Erythroblast (primary cell): ENCODE data around the gene TMEM259.

Experiments used
- DNase-seq, 2 experiments: peaks; one replicate each; lab custom pipeline; 2025; lab: John Stamatoyannopoulos, UW
- GATA1 ChIP-seq: IDR thresholded peaks from 2 replicates; pipeline ENCODE4 v1.6.1; 2011; ENCODE audit warnings: low read depth, mild to moderate bottlenecking, control low read depth, low read length, moderate library complexity
- POLR2A ChIP-seq: IDR thresholded peaks from 2 replicates; pipeline ENCODE4 v1.6.1; 2011; ENCODE audit warnings: mild to moderate bottlenecking, low read length

TMEM259 gene

GRCh38 chr19:976476-976875 is 44.4 kb downstream of the TMEM259 start:
- no peak for TF ChIP-seq GATA1
- TF ChIP-seq POLR2A: no peak
- DNase-seq: no peak

- DNase-seq: no peak
- TF ChIP-seq POLR2A (no peak), GATA1 (no peak)
Measured at GRCh38 chr19:974564-975257, 46.2 kb downstream of the TMEM259 start.

DNA sequence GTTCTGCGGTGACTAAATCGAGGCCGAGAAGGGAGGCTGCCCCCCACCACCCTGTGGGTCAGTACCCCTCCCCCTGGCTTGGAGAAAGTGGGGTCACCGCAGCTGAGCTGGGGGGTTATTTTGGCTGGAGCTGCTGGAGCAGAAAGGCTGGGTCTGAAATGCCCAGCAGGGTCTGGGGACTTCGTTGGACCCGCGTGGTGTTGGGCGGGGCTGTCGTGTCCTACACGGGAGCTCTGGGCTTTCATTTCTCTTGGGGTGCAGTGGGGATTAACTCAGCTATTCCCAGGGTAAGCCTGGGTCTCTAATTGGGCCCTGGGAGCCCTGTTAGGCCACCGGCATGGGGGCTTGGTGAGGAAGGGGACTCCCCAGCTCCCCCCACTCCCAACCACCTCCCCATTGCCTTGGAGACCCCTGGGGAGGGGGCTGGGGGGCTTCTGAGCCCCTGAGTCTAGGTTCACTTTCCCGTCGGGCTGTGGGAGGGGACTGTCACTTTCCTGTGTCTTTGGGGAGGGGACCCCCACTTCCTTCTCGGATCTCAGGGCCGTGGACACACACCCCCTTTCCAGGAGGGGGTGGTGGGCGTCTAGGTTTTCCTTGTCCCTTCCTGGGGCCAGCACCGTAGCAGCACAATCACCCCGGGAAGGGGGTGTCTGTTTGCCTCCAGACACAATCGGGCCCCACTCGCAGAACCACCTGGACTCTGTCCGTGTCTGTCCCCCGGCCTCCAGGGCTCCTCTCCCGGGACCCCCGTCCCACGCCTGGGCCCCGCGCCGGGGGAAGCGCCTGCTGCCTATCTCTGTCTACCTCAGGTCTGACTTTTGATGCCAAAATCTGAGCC is 47.0 kb downstream of the TMEM259 start:
- DNase-seq: no peak
- TF ChIP-seq POLR2A (no peak), GATA1 (no peak)

DNA sequence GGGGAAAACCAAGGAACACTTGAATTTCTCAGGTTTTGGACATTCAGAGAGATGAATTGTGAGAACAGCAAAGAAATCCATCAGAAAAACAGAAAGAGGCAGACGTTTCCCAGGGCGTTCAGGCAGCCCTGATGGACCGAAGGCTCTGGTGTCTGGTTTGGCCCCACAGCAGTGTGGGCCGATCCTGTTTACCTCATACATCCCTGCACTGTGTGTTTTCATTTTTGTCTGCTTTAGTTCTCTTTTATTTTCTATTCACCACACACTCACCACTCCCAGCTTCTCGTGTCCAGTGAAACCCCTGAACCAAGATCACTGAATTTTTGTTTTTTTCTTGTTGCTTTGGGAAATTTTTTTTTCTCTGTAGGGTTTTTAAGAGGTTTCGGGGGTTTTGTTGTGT is 48.6 kb downstream of the TMEM259 start:
- TF ChIP-seq GATA1 (no peak), POLR2A (no peak)
- no peak for DNase-seq

GRCh38 chr19:971795-972194 is 49.1 kb downstream of the TMEM259 start:
- DNase-seq: no peak
- TF ChIP-seq POLR2A: no peak
- no peak for TF ChIP-seq GATA1

DNA sequence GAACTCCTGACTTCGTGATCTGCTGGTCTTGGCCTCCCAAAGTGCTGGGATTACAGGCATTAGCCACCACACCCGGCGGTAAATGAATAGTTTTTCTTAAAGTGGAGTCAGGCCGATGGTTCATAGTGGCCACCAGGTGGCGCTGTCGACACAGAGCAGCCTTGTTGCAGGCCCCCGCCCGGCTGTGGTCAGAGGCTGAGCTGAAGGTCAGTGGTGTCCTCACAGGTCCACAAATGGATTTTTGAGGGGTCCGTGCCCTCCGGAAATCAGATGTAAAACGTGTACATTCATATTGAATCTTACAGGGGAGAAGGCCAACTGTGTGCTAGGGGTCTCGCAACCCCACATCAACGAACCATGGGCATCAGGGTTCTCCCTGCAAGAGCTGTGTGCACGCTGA is 50.2 kb downstream of the TMEM259 start:
- TF ChIP-seq GATA1 (no peak), POLR2A (no peak)
- DNase-seq: peak; percentile 68 to 72

- no peak for TF ChIP-seq POLR2A
- no peak for TF ChIP-seq GATA1
- peak in 1 of 2 experiments; percentile 32 for DNase-seq
Measured at GRCh38 chr19:966485-967088, 54.3 kb downstream of the TMEM259 start.

- peak in 1 of 2 experiments; percentile 61 for DNase-seq
- TF ChIP-seq GATA1 (no peak), POLR2A (no peak)
Measured at GRCh38 chr19:964761-965694, 55.9 kb downstream of the TMEM259 start.

- no peak for DNase-seq
- no peak for TF ChIP-seq GATA1
Measured at GRCh38 chr19:964116-964520, 56.8 kb downstream of the TMEM259 start.

DNA sequence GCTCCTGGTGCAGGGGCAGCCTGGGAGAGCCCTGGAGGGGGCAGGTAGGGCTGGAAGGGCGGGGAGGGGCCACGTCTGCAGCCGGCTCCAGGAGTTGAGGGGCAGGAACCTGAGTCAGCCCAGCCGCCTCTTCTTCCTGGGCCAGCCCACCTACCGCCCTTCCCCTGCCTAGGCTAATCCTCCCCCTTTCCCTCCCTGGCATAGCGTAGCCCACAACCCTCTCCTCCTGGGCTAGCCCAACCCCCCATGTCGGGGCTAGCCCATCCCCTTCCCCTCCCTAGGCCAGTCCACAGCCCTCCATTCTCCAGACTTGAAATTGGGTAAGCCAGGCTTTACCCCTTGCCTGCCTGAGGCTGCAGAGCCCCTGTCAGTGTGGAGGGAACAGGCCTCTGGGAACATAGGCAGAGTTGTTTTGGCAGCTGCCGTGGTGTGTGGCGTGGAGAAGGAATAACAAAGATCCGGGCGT is 57.4 kb downstream of the TMEM259 start:
- no peak for DNase-seq
- TF ChIP-seq POLR2A (no peak), GATA1 (no peak)

DNA sequence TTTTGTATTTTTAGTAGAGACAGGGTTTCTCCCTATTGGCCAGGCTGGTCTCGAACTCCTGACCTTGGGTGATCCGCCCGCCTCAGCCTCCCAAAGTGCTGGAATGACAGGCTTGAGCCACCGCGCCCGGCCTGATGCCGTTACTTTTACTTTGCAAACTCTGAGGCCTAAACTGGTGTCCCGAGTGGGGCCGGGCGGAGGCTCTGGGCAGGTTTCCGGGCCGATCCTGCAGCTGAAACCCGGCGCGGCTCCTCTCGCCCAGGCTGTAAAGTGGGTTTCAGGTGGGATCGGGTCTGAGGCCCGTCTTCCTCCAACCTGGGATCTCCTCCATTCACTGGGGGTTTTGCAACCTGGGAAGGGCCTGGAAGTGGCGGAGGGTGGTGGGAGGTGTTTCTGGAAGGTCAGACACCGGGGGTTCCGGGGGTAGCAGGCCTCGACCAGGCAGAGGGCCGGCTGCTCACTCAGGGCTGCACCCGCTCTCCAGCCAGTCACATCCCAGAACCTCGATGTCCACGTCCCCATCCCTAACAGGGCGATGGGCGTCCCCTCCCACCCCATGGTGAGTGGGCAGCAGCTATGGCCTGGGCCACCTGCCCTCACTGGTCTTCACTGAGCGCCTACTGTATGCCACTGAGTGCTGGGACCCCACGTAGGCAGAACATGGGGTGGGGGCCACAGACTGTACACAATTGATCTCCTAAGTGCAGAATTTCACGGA is 58.1 kb downstream of the TMEM259 start:
- no peak for TF ChIP-seq POLR2A
- no peak for TF ChIP-seq GATA1
- no peak for DNase-seq

- TF ChIP-seq POLR2A (no peak), GATA1 (no peak)
- DNase-seq: peak; percentile 92 to 95
Measured at GRCh38 chr19:961866-962620, 58.9 kb downstream of the TMEM259 start.
